Keratinocyte (primary cell): ENCODE results near the gene LPO. TPM values are rescaled to one million over a fixed set of nuclear protein-coding genes. Genes with fewer than 3 reads are reported as not detected.

Experiments used
- DNase-seq: peaks from one replicate; pipeline ENCODE4 v3.0.0-alpha.2; 2011; ENCODE audit warnings: low read depth, missing footprints, low spot score
- FAIRE-seq: peaks from 2 replicates; lab custom pipeline; 2011; peaks lifted over from hg19 to GRCh38; lab: Jason Lieb, UNC
- H2AFZ ChIP-seq: 2 replicates; pipeline ENCODE4 v1.6.0; 2012; ENCODE audit warnings: low read length, control low read depth, inconsistent platforms; ENCODE audit not compliant: control insufficient read depth
- H3K27ac ChIP-seq: 2 replicates; pipeline ENCODE4 v1.5.1; 2011; ENCODE audit warnings: low read length; ENCODE audit not compliant: control insufficient read depth, insufficient read depth
- H3K27me3 ChIP-seq: 3 replicates; pipeline ENCODE4 v1.6.0; 2011; ENCODE audit warnings: low read length; ENCODE audit not compliant: control insufficient read depth, insufficient read depth; ENCODE audit errors: extremely low read depth
- H3K36me3 ChIP-seq, 2 experiments: 2 replicates in 1 of 2; 3 replicates in 1 of 2; pipeline ENCODE4 v1.5.1; 2011; ENCODE audit warnings: low read length in 2 of 2, mild to moderate bottlenecking in 1 of 2; ENCODE audit not compliant: control insufficient read depth in 2 of 2, insufficient read depth in 2 of 2; ENCODE audit errors: extremely low read depth in 1 of 2
- H3K4me1 ChIP-seq: 3 replicates; pipeline ENCODE4 v1.5.1; 2011; ENCODE audit warnings: low read length; ENCODE audit not compliant: control insufficient read depth, insufficient read depth; ENCODE audit errors: extremely low read depth
- H3K4me2 ChIP-seq: 3 replicates; pipeline ENCODE4 v1.6.0; 2011; ENCODE audit warnings: low read depth, low read length; ENCODE audit not compliant: control insufficient read depth, insufficient read depth; ENCODE audit errors: extremely low read depth
- H3K4me3 ChIP-seq, 3 experiments: fragments of 200-600 bp in 1 of 3; sonication (generic) in 1 of 3; 2 replicates in 2 of 3; 3 replicates in 1 of 3; pipeline ENCODE4 v1.5.1; 2011 to 2016; ENCODE audit warnings: low read length in 3 of 3, mild to moderate bottlenecking in 3 of 3, control low read depth in 2 of 3, inconsistent platforms in 1 of 3, low read depth in 1 of 3, mixed read lengths in 1 of 3, mixed run types in 1 of 3, moderate library complexity in 1 of 3; ENCODE audit not compliant: control insufficient read depth in 2 of 3, insufficient read depth in 2 of 3; ENCODE audit errors: extremely low read depth in 1 of 3
- H3K79me2 ChIP-seq: 2 replicates; pipeline ENCODE4 v1.6.0; 2012; ENCODE audit warnings: low read length; ENCODE audit not compliant: control insufficient read depth, insufficient read depth
- H3K9ac ChIP-seq: 3 replicates; pipeline ENCODE4 v1.6.0; 2011; ENCODE audit warnings: low read length; ENCODE audit not compliant: control insufficient read depth, insufficient read depth; ENCODE audit errors: extremely low read depth
- H3K9me1 ChIP-seq: 3 replicates; pipeline ENCODE4 v1.6.0; 2011; ENCODE audit warnings: low read length; ENCODE audit not compliant: control insufficient read depth, insufficient read depth; ENCODE audit errors: extremely low read depth
- H3K9me3 ChIP-seq: 2 replicates; pipeline ENCODE4 v1.5.1; 2012; ENCODE audit warnings: low read depth, low read length; ENCODE audit not compliant: control insufficient read depth
- H4K20me1 ChIP-seq: 3 replicates; pipeline ENCODE4 v1.6.0; 2011; ENCODE audit warnings: low read length; ENCODE audit not compliant: control insufficient read depth, insufficient read depth; ENCODE audit errors: extremely low read depth
- EZH2 ChIP-seq: IDR thresholded peaks from one replicate; pipeline ENCODE4 v1.6.1; 2012; ENCODE audit warnings: inconsistent platforms, mild to moderate bottlenecking, low read length, moderate library complexity
- dilution Hi-C: fragments of 300-500 bp; cut with MboI; formaldehyde crosslinking; loops from one replicate; pipeline ENCODE4 v1.7.0; 2020; ENCODE audit warnings: low sequenced_read_pairs; ENCODE audit not compliant: extremely low pct_ligation_motif_present
- polyA plus RNA-seq, 5 experiments: library from polyadenylated mRNA; depleted of rRNA in 3 of 5; stranded (reverse) in 3 of 5; stranded (forward) in 1 of 5; unstranded in 1 of 5; fragments of >200 nt; gene quantifications; 1 replicate in 1 of 5; 2 replicates in 3 of 5; 3 replicates in 1 of 5; pipeline versions ENCODE4 v1.2.1 to v1.2.3, GENCODE V29; 2011 to 2012; ENCODE audit warnings: missing spikeins in 2 of 5, low read depth in 1 of 5, low replicate concordance in 1 of 5
- TF ChIP-seq, protein P1 (sequence below), 3 experiments: IDR thresholded peaks in 1 of 3; conservative IDR thresholded peaks in 1 of 3; optimal IDR thresholded peaks in 1 of 3; 2 replicates in 2 of 3; 3 replicates in 1 of 3; pipeline versions ENCODE3 to v1.5.1; 2011; ENCODE audit warnings: low read length in 3 of 3, mild to moderate bottlenecking in 3 of 3, moderate library complexity in 2 of 3, control low read depth in 1 of 3, inconsistent platforms in 1 of 3; ENCODE audit not compliant: insufficient read depth in 2 of 3; ENCODE audit errors: extremely low read depth in 1 of 3

The LPO gene
- polyA plus RNA-seq, 1 donor (not counting 4 experiments of a cell fraction or from before 2014, with no cell fraction given) = not detected

DNA sequence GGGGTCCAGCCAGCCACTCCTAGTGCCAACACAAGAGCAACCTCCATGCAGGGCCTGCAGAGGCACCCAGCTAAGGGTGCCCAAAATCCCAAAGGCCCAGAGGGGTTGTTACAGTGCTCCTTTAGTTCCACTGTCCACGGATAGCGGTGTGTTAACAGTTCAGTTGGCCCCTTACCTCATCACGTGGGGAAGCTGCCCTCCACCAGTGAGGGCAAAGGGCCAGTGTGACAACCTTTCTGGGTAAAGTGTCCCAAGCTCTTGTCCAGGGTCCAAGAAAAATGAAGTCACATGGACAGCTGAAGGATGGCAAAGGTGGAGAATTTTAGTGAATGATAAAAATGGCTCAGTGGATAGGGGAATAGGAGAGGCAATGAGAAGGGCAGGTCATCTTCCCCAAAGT is 10.7 kb upstream of the LPO start:
- Histone ChIP-seq H3K4me3 (no peak overlapping the region), H2AFZ (no peak overlapping the region), H3K9ac (no peak overlapping the region), H4K20me1 (no peaks in the 10 kb centered on the region), H3K27me3 (no peaks in the 10 kb centered on the region), H3K4me2 (no peak overlapping the region), H3K79me2 (no peaks in the 10 kb centered on the region), H3K9me3 (no peaks in the 10 kb centered on the region), H3K36me3 (no peaks in the 10 kb centered on the region), H3K4me1 (peaks cover 8% of the 10 kb centered on the region), H3K9me1 (no peaks in the 10 kb centered on the region), H3K27ac (no peak overlapping the region)
- TF ChIP-seq, protein P1, sequence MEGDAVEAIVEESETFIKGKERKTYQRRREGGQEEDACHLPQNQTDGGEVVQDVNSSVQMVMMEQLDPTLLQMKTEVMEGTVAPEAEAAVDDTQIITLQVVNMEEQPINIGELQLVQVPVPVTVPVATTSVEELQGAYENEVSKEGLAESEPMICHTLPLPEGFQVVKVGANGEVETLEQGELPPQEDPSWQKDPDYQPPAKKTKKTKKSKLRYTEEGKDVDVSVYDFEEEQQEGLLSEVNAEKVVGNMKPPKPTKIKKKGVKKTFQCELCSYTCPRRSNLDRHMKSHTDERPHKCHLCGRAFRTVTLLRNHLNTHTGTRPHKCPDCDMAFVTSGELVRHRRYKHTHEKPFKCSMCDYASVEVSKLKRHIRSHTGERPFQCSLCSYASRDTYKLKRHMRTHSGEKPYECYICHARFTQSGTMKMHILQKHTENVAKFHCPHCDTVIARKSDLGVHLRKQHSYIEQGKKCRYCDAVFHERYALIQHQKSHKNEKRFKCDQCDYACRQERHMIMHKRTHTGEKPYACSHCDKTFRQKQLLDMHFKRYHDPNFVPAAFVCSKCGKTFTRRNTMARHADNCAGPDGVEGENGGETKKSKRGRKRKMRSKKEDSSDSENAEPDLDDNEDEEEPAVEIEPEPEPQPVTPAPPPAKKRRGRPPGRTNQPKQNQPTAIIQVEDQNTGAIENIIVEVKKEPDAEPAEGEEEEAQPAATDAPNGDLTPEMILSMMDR (optimal IDR thresholded peaks at IDR 0.05 in 1 of 3, IDR thresholded peaks at IDR 0.05 in 1 of 3, conservative IDR thresholded peaks at IDR 0.05 in 1 of 3; ENCODE audit: extremely low read depth in 1 of 3, insufficient read depth in 2 of 3, low read length in 3 of 3) = no peak
- no peak for TF ChIP-seq EZH2
- no peak for FAIRE-seq
- dilution Hi-C loops = no loop called here
- DNase-seq = no peak

DNA sequence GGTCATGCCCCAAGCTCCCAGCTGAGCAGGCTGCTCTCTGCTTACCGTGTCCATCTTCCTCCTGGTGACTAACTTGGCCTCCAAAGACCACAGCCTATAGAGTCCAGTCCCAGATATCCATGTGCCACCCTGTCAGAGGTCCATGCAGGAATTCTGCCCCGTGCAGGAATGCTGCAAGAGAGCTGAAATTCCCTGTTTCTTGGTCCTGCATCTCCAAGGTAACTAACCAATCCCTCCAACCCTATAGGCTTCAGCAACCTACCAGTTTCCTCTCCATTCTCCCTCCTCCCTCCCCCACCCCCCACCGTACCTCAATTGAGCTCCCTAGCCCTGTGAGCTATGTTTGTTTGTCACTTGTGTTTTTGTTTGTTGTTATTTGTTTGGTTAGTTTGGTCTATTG is 9.7 kb upstream of the LPO start:
- H3K27me3 ChIP-seq = no peaks in the 10 kb centered on the region
- DNase-seq = no peak

More for the DNA sequence above, 9.7 kb upstream of the LPO start:
- Histone ChIP-seq H3K79me2 (no peaks in the 10 kb centered on the region), H3K9ac (no peak overlapping the region), H3K4me3 (no peak overlapping the region), H3K9me3 (no peaks in the 10 kb centered on the region), H3K4me1 (peaks cover 8% of the 10 kb centered on the region), H3K4me2 (no peak overlapping the region), H3K36me3 (no peaks in the 10 kb centered on the region), H3K9me1 (no peaks in the 10 kb centered on the region), H4K20me1 (no peaks in the 10 kb centered on the region), H2AFZ (no peak overlapping the region), H3K27ac (no peak overlapping the region)
- dilution Hi-C loops = no loop called here
- FAIRE-seq = no peak
- TF ChIP-seq, protein P1 (optimal IDR thresholded peaks at IDR 0.05 in 1 of 3, IDR thresholded peaks at IDR 0.05 in 1 of 3, conservative IDR thresholded peaks at IDR 0.05 in 1 of 3; ENCODE audit: extremely low read depth in 1 of 3, insufficient read depth in 2 of 3, low read length in 3 of 3) = no peak
- TF ChIP-seq EZH2 = no peak
